Measurements from ENCODE around the gene CDK5RAP3. TPM values are rescaled to one million over a fixed set of nuclear protein-coding genes. Genes with fewer than 3 reads are reported as not detected.

The CDK5RAP3 gene
- total RNA-seq, 1 experiment from 2014 or later = 128 TPM

DNA sequence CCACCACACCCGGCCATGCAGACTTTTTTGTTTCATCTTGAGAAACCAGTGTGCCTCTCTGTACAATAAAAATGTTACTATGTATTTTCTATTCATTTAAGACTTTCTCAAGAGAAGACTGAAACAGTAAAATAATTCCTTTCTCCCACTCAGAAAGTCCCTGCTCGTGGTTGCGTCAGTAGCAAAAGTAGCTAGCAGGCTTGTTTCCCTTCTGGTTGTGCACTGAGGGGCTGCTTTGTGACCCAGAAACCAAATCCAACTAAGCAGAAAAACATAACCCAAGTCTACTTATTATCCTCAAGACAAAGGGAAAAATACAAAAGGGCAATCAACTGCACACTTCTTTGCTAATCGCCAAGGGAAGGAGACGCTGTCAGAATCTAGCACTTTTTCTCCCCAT, 33.0 kb upstream of the CDK5RAP3 start:
- no peak for DNase-seq (ENCODE audit: low spot score)
- peaks cover 5% of the 10 kb centered on the region for H3K9me3 Mint-ChIP-seq
- peaks cover 4% of the 10 kb centered on the region; the same call in 1 of the 2 replicates for H3K36me3 Mint-ChIP-seq
- H3K4me1 Mint-ChIP-seq = peaks cover 14% of the 10 kb centered on the region
- no peak for ATAC-seq
- H3K27me3 Mint-ChIP-seq (ENCODE audit: low read depth) = peaks cover 30% of the 10 kb centered on the region
- no peak overlapping the region for H3K27ac Mint-ChIP-seq
- TF ChIP-seq, protein P1, sequence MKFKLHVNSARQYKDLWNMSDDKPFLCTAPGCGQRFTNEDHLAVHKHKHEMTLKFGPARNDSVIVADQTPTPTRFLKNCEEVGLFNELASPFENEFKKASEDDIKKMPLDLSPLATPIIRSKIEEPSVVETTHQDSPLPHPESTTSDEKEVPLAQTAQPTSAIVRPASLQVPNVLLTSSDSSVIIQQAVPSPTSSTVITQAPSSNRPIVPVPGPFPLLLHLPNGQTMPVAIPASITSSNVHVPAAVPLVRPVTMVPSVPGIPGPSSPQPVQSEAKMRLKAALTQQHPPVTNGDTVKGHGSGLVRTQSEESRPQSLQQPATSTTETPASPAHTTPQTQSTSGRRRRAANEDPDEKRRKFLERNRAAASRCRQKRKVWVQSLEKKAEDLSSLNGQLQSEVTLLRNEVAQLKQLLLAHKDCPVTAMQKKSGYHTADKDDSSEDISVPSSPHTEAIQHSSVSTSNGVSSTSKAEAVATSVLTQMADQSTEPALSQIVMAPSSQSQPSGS (CRISPR knock-in tag; IDR thresholded peaks at IDR 0.05; ENCODE audit: borderline replicate concordance, low read depth) = no peak
- no peak for TF ChIP-seq ZNF121 (CRISPR knock-in tag; IDR thresholded peaks at IDR 0.05)
- no peak for TF ChIP-seq NFYB (CRISPR knock-in tag; conservative IDR thresholded peaks at IDR 0.05; ENCODE audit: low read depth)
- no peak for TF ChIP-seq CBFB (CRISPR knock-in tag; IDR thresholded peaks at IDR 0.05; ENCODE audit: low read depth)
- TF ChIP-seq JAZF1 (CRISPR knock-in tag; IDR thresholded peaks at IDR 0.05) = no peak
- TF ChIP-seq, protein P2, sequence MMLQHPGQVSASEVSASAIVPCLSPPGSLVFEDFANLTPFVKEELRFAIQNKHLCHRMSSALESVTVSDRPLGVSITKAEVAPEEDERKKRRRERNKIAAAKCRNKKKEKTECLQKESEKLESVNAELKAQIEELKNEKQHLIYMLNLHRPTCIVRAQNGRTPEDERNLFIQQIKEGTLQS (CRISPR knock-in tag; conservative IDR thresholded peaks at IDR 0.05) = no peak
- no peak for TF ChIP-seq NR3C1 (CRISPR knock-in tag; conservative IDR thresholded peaks at IDR 0.05; ENCODE audit: low read depth)
- TF ChIP-seq, protein P3, sequence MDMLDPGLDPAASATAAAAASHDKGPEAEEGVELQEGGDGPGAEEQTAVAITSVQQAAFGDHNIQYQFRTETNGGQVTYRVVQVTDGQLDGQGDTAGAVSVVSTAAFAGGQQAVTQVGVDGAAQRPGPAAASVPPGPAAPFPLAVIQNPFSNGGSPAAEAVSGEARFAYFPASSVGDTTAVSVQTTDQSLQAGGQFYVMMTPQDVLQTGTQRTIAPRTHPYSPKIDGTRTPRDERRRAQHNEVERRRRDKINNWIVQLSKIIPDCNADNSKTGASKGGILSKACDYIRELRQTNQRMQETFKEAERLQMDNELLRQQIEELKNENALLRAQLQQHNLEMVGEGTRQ (CRISPR knock-in tag; IDR thresholded peaks at IDR 0.05) = no peak
- TF ChIP-seq, protein P4, sequence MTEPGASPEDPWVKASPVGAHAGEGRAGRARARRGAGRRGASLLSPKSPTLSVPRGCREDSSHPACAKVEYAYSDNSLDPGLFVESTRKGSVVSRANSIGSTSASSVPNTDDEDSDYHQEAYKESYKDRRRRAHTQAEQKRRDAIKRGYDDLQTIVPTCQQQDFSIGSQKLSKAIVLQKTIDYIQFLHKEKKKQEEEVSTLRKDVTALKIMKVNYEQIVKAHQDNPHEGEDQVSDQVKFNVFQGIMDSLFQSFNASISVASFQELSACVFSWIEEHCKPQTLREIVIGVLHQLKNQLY (CRISPR knock-in tag; IDR thresholded peaks at IDR 0.05) = no peak
- TF ChIP-seq, protein P5, sequence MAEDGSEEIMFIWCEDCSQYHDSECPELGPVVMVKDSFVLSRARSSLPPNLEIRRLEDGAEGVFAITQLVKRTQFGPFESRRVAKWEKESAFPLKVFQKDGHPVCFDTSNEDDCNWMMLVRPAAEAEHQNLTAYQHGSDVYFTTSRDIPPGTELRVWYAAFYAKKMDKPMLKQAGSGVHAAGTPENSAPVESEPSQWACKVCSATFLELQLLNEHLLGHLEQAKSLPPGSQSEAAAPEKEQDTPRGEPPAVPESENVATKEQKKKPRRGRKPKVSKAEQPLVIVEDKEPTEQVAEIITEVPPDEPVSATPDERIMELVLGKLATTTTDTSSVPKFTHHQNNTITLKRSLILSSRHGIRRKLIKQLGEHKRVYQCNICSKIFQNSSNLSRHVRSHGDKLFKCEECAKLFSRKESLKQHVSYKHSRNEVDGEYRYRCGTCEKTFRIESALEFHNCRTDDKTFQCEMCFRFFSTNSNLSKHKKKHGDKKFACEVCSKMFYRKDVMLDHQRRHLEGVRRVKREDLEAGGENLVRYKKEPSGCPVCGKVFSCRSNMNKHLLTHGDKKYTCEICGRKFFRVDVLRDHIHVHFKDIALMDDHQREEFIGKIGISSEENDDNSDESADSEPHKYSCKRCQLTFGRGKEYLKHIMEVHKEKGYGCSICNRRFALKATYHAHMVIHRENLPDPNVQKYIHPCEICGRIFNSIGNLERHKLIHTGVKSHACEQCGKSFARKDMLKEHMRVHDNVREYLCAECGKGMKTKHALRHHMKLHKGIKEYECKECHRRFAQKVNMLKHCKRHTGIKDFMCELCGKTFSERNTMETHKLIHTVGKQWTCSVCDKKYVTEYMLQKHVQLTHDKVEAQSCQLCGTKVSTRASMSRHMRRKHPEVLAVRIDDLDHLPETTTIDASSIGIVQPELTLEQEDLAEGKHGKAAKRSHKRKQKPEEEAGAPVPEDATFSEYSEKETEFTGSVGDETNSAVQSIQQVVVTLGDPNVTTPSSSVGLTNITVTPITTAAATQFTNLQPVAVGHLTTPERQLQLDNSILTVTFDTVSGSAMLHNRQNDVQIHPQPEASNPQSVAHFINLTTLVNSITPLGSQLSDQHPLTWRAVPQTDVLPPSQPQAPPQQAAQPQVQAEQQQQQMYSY (CRISPR knock-in tag; IDR thresholded peaks at IDR 0.05) = no peak
- TF ChIP-seq TEAD1 (CRISPR knock-in tag; IDR thresholded peaks at IDR 0.05) = no peak
- TF ChIP-seq, protein P6, sequence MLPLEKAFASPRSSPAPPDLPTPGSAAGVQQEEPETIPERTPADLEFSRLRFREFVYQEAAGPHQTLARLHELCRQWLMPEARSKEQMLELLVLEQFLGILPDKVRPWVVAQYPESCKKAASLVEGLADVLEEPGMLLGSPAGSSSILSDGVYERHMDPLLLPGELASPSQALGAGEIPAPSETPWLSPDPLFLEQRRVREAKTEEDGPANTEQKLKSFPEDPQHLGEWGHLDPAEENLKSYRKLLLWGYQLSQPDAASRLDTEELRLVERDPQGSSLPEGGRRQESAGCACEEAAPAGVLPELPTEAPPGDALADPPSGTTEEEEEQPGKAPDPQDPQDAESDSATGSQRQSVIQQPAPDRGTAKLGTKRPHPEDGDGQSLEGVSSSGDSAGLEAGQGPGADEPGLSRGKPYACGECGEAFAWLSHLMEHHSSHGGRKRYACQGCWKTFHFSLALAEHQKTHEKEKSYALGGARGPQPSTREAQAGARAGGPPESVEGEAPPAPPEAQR (CRISPR knock-in tag; IDR thresholded peaks at IDR 0.05) = no peak
- TF ChIP-seq GTF2I (CRISPR knock-in tag; conservative IDR thresholded peaks at IDR 0.05) = no peak
- TF ChIP-seq, protein P7, sequence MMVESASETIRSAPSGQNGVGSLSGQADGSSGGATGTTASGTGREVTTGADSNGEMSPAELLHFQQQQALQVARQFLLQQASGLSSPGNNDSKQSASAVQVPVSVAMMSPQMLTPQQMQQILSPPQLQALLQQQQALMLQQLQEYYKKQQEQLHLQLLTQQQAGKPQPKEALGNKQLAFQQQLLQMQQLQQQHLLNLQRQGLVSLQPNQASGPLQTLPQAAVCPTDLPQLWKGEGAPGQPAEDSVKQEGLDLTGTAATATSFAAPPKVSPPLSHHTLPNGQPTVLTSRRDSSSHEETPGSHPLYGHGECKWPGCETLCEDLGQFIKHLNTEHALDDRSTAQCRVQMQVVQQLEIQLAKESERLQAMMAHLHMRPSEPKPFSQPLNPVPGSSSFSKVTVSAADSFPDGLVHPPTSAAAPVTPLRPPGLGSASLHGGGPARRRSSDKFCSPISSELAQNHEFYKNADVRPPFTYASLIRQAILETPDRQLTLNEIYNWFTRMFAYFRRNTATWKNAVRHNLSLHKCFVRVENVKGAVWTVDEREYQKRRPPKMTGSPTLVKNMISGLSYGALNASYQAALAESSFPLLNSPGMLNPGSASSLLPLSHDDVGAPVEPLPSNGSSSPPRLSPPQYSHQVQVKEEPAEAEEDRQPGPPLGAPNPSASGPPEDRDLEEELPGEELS (CRISPR knock-in tag; IDR thresholded peaks at IDR 0.05) = no peak
- TF ChIP-seq, protein P8, sequence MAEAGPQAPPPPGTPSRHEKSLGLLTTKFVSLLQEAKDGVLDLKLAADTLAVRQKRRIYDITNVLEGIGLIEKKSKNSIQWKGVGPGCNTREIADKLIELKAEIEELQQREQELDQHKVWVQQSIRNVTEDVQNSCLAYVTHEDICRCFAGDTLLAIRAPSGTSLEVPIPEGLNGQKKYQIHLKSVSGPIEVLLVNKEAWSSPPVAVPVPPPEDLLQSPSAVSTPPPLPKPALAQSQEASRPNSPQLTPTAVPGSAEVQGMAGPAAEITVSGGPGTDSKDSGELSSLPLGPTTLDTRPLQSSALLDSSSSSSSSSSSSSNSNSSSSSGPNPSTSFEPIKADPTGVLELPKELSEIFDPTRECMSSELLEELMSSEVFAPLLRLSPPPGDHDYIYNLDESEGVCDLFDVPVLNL (CRISPR knock-in tag; IDR thresholded peaks at IDR 0.05; ENCODE audit: borderline replicate concordance, low read depth) = no peak
- no peak for TF ChIP-seq ZNF138 (CRISPR knock-in tag; conservative IDR thresholded peaks at IDR 0.05)
- ChIA-PET CTCF (interaction anchor here (0.6 to 1.5 kb wide), 2 partner anchors 9 to 93 kb away, joined by 3 to 7 read pairs; no protein-coding TSS in a partner anchor), POLR2A (no interaction called here)
- H3K4me3 Mint-ChIP-seq = no peak overlapping the region

Data from WTC11 (cell line).